IMR-90 (cell line): ENCODE data around the gene OXCT2. TPM values are rescaled to one million over a fixed set of nuclear protein-coding genes. Genes with fewer than 3 reads are reported as not detected.

Experiments
- ATAC-seq: fragments of 200-7000 bp; cut with Tn5 transposase; 2 replicates; pipeline ENCODE4 v1.9.1; 2020; ENCODE audit warnings: low read depth, mild to moderate bottlenecking, moderate library complexity
- BruUV-seq: library from RNA; stranded (reverse); fragments of 400-500 nt; replicated peaks from 2 replicates; lab custom pipeline; 2021; lab: Mats Ljungman, UMichigan
- CTCF ChIA-PET: fragments of 300-600 bp; formaldehyde crosslinking; extraction: SDS; loops from one replicate; lab custom pipeline; 2021; ENCODE audit warnings: antibody characterized with exemption; lab: Yijun Ruan, JAX
- POLR2A ChIA-PET: fragments of 300-600 bp; sonication (Branson Sonifier 250); formaldehyde crosslinking; loops from one replicate; lab custom pipeline; 2022; ENCODE audit warnings: antibody characterized with exemption; ENCODE audit not compliant: unreplicated experiment; lab: Charles Lee
- DNase-seq: peaks from one replicate; pipeline ENCODE4 v3.0.0; 2013
- H2AFZ ChIP-seq: replicated peaks from 2 replicates; pipeline ENCODE3; 2013; ENCODE audit warnings: low read length, mild to moderate bottlenecking; ENCODE audit not compliant: poor library complexity
- H2AK5ac ChIP-seq: 2 replicates; pipeline ENCODE4 v1.6.1; 2013; ENCODE audit warnings: low read depth, low read length, inconsistent platforms
- H2AK9ac ChIP-seq: replicated peaks from 2 replicates; pipeline ENCODE3; 2013; ENCODE audit warnings: mild to moderate bottlenecking, low read depth, low read length, moderate library complexity; ENCODE audit not compliant: poor library complexity
- H2BK120ac ChIP-seq: 2 replicates; pipeline ENCODE4 v1.6.1; 2013; ENCODE audit warnings: low read depth, low read length, inconsistent platforms
- H2BK15ac ChIP-seq: 3 replicates; pipeline ENCODE4 v1.6.1; 2013; ENCODE audit warnings: low read depth, low read length, inconsistent platforms
- H2BK20ac ChIP-seq: 2 replicates; pipeline ENCODE4 v1.6.1; 2013; ENCODE audit warnings: low read depth, mild to moderate bottlenecking, inconsistent platforms, low read length, moderate library complexity
- H2BK5ac ChIP-seq: 2 replicates; pipeline ENCODE4 v1.6.1; 2013; ENCODE audit warnings: mild to moderate bottlenecking, low read depth, low read length, inconsistent platforms; ENCODE audit not compliant: poor library complexity, severe bottlenecking
- H3K14ac ChIP-seq: replicated peaks from 2 replicates; pipeline ENCODE4 v1.6.1; 2013; ENCODE audit warnings: low read depth, low read length, inconsistent platforms
- H3K18ac ChIP-seq: 2 replicates; pipeline ENCODE4 v1.6.1; 2013; ENCODE audit warnings: low read depth, low read length, control low read depth
- H3K23ac ChIP-seq: 2 replicates; pipeline ENCODE4 v1.6.1; 2013; ENCODE audit warnings: low read depth, low read length, inconsistent platforms
- H3K27ac ChIP-seq: 2 replicates; pipeline ENCODE4 v1.5.1; 2013; ENCODE audit warnings: mild to moderate bottlenecking, control low read depth, low read length; ENCODE audit not compliant: insufficient read depth
- H3K27me3 ChIP-seq: 2 replicates; pipeline ENCODE4 v1.6.1; 2013; ENCODE audit warnings: low read length; ENCODE audit not compliant: control insufficient read depth, insufficient read depth
- H3K36me3 ChIP-seq: 2 replicates; pipeline ENCODE4 v1.6.1; 2013; ENCODE audit warnings: low read length, mixed read lengths; ENCODE audit not compliant: control insufficient read depth, insufficient read depth
- H3K4ac ChIP-seq: 2 replicates; pipeline ENCODE4 v1.6.1; 2013; ENCODE audit warnings: low read depth, low read length, inconsistent platforms
- H3K4me1 ChIP-seq: 2 replicates; pipeline ENCODE4 v1.6.1; 2013; ENCODE audit warnings: low read length, mixed read lengths; ENCODE audit not compliant: control insufficient read depth, insufficient read depth
- H3K4me2 ChIP-seq: 2 replicates; pipeline ENCODE4 v1.6.1; 2013; ENCODE audit warnings: low read depth, mild to moderate bottlenecking, control low read depth, low read length, moderate library complexity
- H3K4me3 ChIP-seq: 2 replicates; pipeline ENCODE4 v1.5.1; 2013; ENCODE audit warnings: low read depth, mild to moderate bottlenecking, control low read depth, low read length, moderate library complexity; ENCODE audit not compliant: insufficient read depth
- H3K56ac ChIP-seq: 2 replicates; pipeline ENCODE4 v1.6.1; 2013; ENCODE audit warnings: low read length, inconsistent platforms; ENCODE audit not compliant: insufficient read depth; ENCODE audit errors: extremely low read depth
- H3K79me1 ChIP-seq, 2 experiments: 2 replicates each; pipeline ENCODE4 v1.6.1; 2013; ENCODE audit warnings: low read length in 2 of 2, inconsistent platforms in 1 of 2, low read depth in 1 of 2
- H3K9ac ChIP-seq: 2 replicates; pipeline ENCODE4 v1.6.1; 2013; ENCODE audit warnings: low read depth, low read length, control low read depth
- H3K9me1 ChIP-seq: 2 replicates; pipeline ENCODE4 v1.6.1; 2013; ENCODE audit warnings: low read length, inconsistent platforms; ENCODE audit not compliant: insufficient read depth
- H3K9me3 ChIP-seq: 2 replicates; pipeline ENCODE4 v1.6.1; 2013; ENCODE audit warnings: low read length; ENCODE audit not compliant: control insufficient read depth, insufficient read depth
- H4K20me1 ChIP-seq: 2 replicates; pipeline ENCODE4 v1.6.1; 2013; ENCODE audit warnings: low read length, inconsistent platforms; ENCODE audit not compliant: insufficient read depth
- H4K5ac ChIP-seq: 2 replicates; pipeline ENCODE4 v1.6.1; 2013; ENCODE audit warnings: mild to moderate bottlenecking, low read depth, low read length, control low read depth
- H4K8ac ChIP-seq, 2 experiments: 2 replicates each; pipeline ENCODE4 v1.6.1; 2013; ENCODE audit warnings: low read depth in 2 of 2, low read length in 2 of 2, control low read depth in 1 of 2, inconsistent platforms in 1 of 2
- H4K91ac ChIP-seq: 2 replicates; pipeline ENCODE4 v1.6.1; 2013; ENCODE audit warnings: low read depth, low read length, inconsistent platforms; ENCODE audit not compliant: insufficient read depth
- CTCF ChIP-seq: conservative IDR thresholded peaks from 2 replicates; pipeline ENCODE4 v1.5.1; 2012; ENCODE audit warnings: mild to moderate bottlenecking, low read depth, low read length, improper control_type of control experiment
- ELK1 ChIP-seq: fragments of 150-350 bp; IDR thresholded peaks from 2 replicates; pipeline ENCODE4 v1.6.1; 2016; ENCODE audit warnings: low read depth, mild to moderate bottlenecking, low read length, moderate library complexity, borderline replicate concordance
- FOS ChIP-seq: fragments of 150-350 bp; IDR thresholded peaks from 2 replicates; pipeline ENCODE4 v1.6.1; 2016; ENCODE audit warnings: low read depth, low read length
- MAFK ChIP-seq: IDR thresholded peaks from 2 replicates; pipeline ENCODE4 v1.6.1; 2012; ENCODE audit warnings: low read depth, low read length, improper control_type of control experiment
- MAZ ChIP-seq: IDR thresholded peaks from 2 replicates; pipeline ENCODE4 v1.6.1; 2012; ENCODE audit warnings: low read depth, mild to moderate bottlenecking, low read length, improper control_type of control experiment, moderate library complexity, borderline replicate concordance
- MXI1 ChIP-seq: IDR thresholded peaks from 2 replicates; pipeline ENCODE4 v1.6.1; 2012; ENCODE audit warnings: low read depth, mild to moderate bottlenecking, low read length, moderate library complexity, borderline replicate concordance
- POLR2A ChIP-seq: IDR thresholded peaks from 2 replicates; pipeline ENCODE4 v1.6.1; 2012; ENCODE audit warnings: mild to moderate bottlenecking, low read depth, low read length
- RAD21 ChIP-seq: IDR thresholded peaks from 2 replicates; pipeline ENCODE4 v1.6.1; 2012; ENCODE audit warnings: low read length, improper control_type of control experiment
- RCOR1 ChIP-seq: IDR thresholded peaks from 2 replicates; pipeline ENCODE4 v1.6.1; 2012; ENCODE audit warnings: mild to moderate bottlenecking, low read length, improper control_type of control experiment; ENCODE audit not compliant: insufficient replicate concordance
- RFX5 ChIP-seq: IDR thresholded peaks from 2 replicates; pipeline ENCODE4 v1.8.0; 2012; ENCODE audit warnings: low read depth, mild to moderate bottlenecking, low read length, moderate library complexity
- WGBS, 2 experiments: methylation state at CpG; one replicate each; pipeline versions ENCODE4 v1.1.5 to v1.1.7; 2013; ENCODE audit warnings: missing lambda C conversion rate in 2 of 2; ENCODE audit not compliant: insufficient read length in 1 of 2; ENCODE audit errors: extremely low coverage in 2 of 2; 5-methylcytosine and 5-hydroxymethylcytosine counted together
- dilution Hi-C: fragments of 300-500 bp; cut with HindIII; formaldehyde crosslinking; loops from one replicate; pipeline ENCODE4 v1.14.3; 2018; ENCODE audit warnings: low sequenced_read_pairs; ENCODE audit not compliant: unreplicated experiment
- in situ Hi-C: fragments of 300-500 bp; cut with MboI; formaldehyde crosslinking; loops from 3 replicates; pipeline ENCODE4 v1.14.3; 2019; ENCODE audit warnings: low sequenced_read_pairs, inconsistent platforms, mixed read lengths
- intact Hi-C: fragments of 100-400 bp; cut with micrococcal nuclease; formaldehyde crosslinking; loops from 2 replicates; pipeline ENCODE4 v1.10.0; 2022
- polyA plus RNA-seq, 3 experiments: library from polyadenylated mRNA; depleted of rRNA; stranded (reverse); fragments of >200 nt; gene quantifications; 2 replicates each; pipeline ENCODE4 v1.2.3, GENCODE V29; 2012; ENCODE audit warnings: low replicate concordance in 1 of 3
- total RNA-seq: library from RNA; depleted of rRNA; stranded (reverse); fragments of >200 nt; gene quantifications from 2 replicates; pipeline ENCODE4 v1.2.3, GENCODE V29; 2012

The OXCT2 gene
- total and polyA plus RNA-seq, 2 of the 4 experiments (the other 2 are of a cell fraction), result 0.18 to 0.22 TPM

DNA sequence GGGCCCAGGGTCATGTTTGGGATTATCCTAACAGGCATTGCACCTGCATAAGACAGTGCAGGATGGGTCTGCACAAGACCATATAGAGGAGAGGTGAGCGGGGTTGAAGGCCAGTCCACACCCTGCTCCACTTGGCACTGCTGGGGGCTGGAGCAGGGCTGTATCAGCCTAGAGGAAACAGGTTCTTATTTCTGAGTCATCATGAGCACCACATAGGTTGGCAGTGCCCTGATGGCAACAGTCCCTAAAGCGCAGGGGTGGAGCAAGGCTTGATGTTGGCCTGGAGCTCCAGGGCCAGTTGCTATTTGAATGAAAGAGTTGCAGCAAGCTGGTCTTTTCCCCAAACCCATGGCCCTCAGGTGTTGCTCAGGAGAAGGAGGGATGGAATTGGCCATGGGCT is 47.3 kb upstream of the OXCT2 start:
- H2AK9ac ChIP-seq, result no peak overlapping the region
- ATAC-seq (no peak), DNase-seq (no peak)
- no peak overlapping the region for H2BK5ac ChIP-seq
- H3K9ac ChIP-seq, result no peak overlapping the region
- no peak overlapping the region for H3K4me3 ChIP-seq
- no peak overlapping the region for H4K8ac ChIP-seq
- H2BK15ac ChIP-seq, result no peak overlapping the region
- H4K5ac ChIP-seq, result no peak overlapping the region
- no peaks in the 10 kb centered on the region for H3K9me1 ChIP-seq
- H2BK20ac ChIP-seq, result no peak overlapping the region
- in situ Hi-C loops (loop anchor here (10.0 kb wide), 1 partner anchor 216 kb away; no protein-coding TSS in a partner anchor), dilution Hi-C loops (no loop called here), intact Hi-C loops (loop anchor here (5.0 kb wide), 1 partner anchor 519 kb away; no protein-coding TSS in a partner anchor)
- H3K79me1 ChIP-seq, result no peaks in the 10 kb centered on the region
- no peak overlapping the region for H3K56ac ChIP-seq
- no peak for TF ChIP-seq RFX5
- no peak for TF ChIP-seq MXI1
- no peak for TF ChIP-seq FOS
- TF ChIP-seq RCOR1, result no peak
- no peak for TF ChIP-seq ELK1
- no peak for TF ChIP-seq MAFK
- no peak for TF ChIP-seq RAD21
- TF ChIP-seq CTCF, result no peak
- no peak for TF ChIP-seq POLR2A
- no peak for TF ChIP-seq MAZ
- no peak overlapping the region for H2BK120ac ChIP-seq
- H3K9me3 ChIP-seq, result no peaks in the 10 kb centered on the region
- H3K27me3 ChIP-seq, result peaks cover 8% of the 10 kb centered on the region
- H3K23ac ChIP-seq, result no peak overlapping the region
- ChIA-PET POLR2A (no interaction called here), CTCF (interaction anchor here (1.0 kb wide), 1 partner anchor 214 kb away, joined by 3 read pairs; no protein-coding TSS in a partner anchor)
- H3K18ac ChIP-seq, result no peak overlapping the region
- H4K20me1 ChIP-seq, result 0 out of 2 replicates have a peak, but pooled peaks cover 5% of the 10 kb centered on the region
- 100% methylated on average over 1 of the region's 2 CpGs; no CpG with 5 or more reads in 1 of the 2 experiments for WGBS, 2 experiments
- no peak overlapping the region for H3K4me2 ChIP-seq
- H3K36me3 ChIP-seq, result no peaks in the 10 kb centered on the region
- no peak overlapping the region for H2AK5ac ChIP-seq
- H2AFZ ChIP-seq, result no peak overlapping the region
- H3K27ac ChIP-seq, result no peak overlapping the region
- H3K14ac ChIP-seq, result no peak overlapping the region
- no peaks in the 10 kb centered on the region for H3K4me1 ChIP-seq
- H3K4ac ChIP-seq, result no peak overlapping the region
- no TSS peak for BruUV-seq
- H4K91ac ChIP-seq, result no peak overlapping the region
